Measurements from ENCODE around the gene TRMT2A. TPM values are rescaled to one million over a fixed set of nuclear protein-coding genes. Genes with fewer than 3 reads are reported as not detected.
"Not testable (repeated sequence)": the region's sequence is repeated elsewhere in the genome, so short reads cannot be mapped to it uniquely, and the experiment has no call there.

Gene TRMT2A
- polyA plus RNA-seq, 1 donor (not counting 4 experiments of a cell fraction or from before 2014, with no cell fraction given) = 18.3 TPM

- H3K4me3 ChIP-seq (ENCODE audit: control insufficient read depth in 2 of 3, extremely low read depth in 1 of 3, insufficient read depth in 2 of 3, low read depth in 1 of 3, low read length in 3 of 3) = no peak overlapping the region
- H3K4me1 ChIP-seq (ENCODE audit: control insufficient read depth, extremely low read depth, insufficient read depth, low read length) = no peaks in the 10 kb centered on the region
- no peak for TF ChIP-seq CTCF (optimal IDR thresholded peaks at IDR 0.05 in 1 of 3, IDR thresholded peaks at IDR 0.05 in 1 of 3, conservative IDR thresholded peaks at IDR 0.05 in 1 of 3; ENCODE audit: extremely low read depth in 1 of 3, insufficient read depth in 2 of 3, low read length in 3 of 3)
- no peak for TF ChIP-seq EZH2 (IDR thresholded peaks at IDR 0.05; ENCODE audit: low read length)
- no peaks in the 10 kb centered on the region for H3K27me3 ChIP-seq (ENCODE audit: control insufficient read depth, extremely low read depth, insufficient read depth, low read length)
- DNase-seq (ENCODE audit: low read depth, low spot score) = no peak
- no peak overlapping the region for H3K27ac ChIP-seq (ENCODE audit: control insufficient read depth, insufficient read depth, low read length)
- FAIRE-seq = no peak
- no peaks in the 10 kb centered on the region for H4K20me1 ChIP-seq (ENCODE audit: control insufficient read depth, extremely low read depth, insufficient read depth, low read length)
- H3K4me2 ChIP-seq (ENCODE audit: control insufficient read depth, extremely low read depth, insufficient read depth, low read depth, low read length) = no peak overlapping the region
- peaks cover under 1% of the 10 kb centered on the region for H3K9me1 ChIP-seq (ENCODE audit: control insufficient read depth, extremely low read depth, insufficient read depth, low read length)
- no peaks in the 10 kb centered on the region for H3K9me3 ChIP-seq (ENCODE audit: control insufficient read depth, low read depth, low read length)
- H2AFZ ChIP-seq (ENCODE audit: control insufficient read depth, low read length) = no peak overlapping the region
- dilution Hi-C loops (cut with MboI; ENCODE audit: extremely low pct_ligation_motif_present, low sequenced_read_pairs) = no loop called here
- no peaks in the 10 kb centered on the region for H3K79me2 ChIP-seq (ENCODE audit: control insufficient read depth, insufficient read depth, low read length)
- H3K9ac ChIP-seq (ENCODE audit: control insufficient read depth, extremely low read depth, insufficient read depth, low read length) = no peak overlapping the region
- H3K36me3 ChIP-seq (ENCODE audit: control insufficient read depth in 2 of 2, extremely low read depth in 1 of 2, insufficient read depth in 2 of 2, low read length in 2 of 2) = no peaks in the 10 kb centered on the region
These were observed 47.5 kb downstream of the TRMT2A start for GRCh38 chr22:20069331-20070042.

GRCh38 chr22:20068640-20069039 lies 48.4 kb downstream of the TRMT2A start:
- dilution Hi-C loops (cut with MboI; ENCODE audit: extremely low pct_ligation_motif_present, low sequenced_read_pairs) = no loop called here
- Histone ChIP-seq H3K9ac (ENCODE audit: control insufficient read depth, extremely low read depth, insufficient read depth, low read length) (no peak overlapping the region), H3K9me3 (ENCODE audit: control insufficient read depth, low read depth, low read length) (no peaks in the 10 kb centered on the region), H4K20me1 (ENCODE audit: control insufficient read depth, extremely low read depth, insufficient read depth, low read length) (no peaks in the 10 kb centered on the region), H2AFZ (ENCODE audit: control insufficient read depth, low read length) (no peak overlapping the region), H3K79me2 (ENCODE audit: control insufficient read depth, insufficient read depth, low read length) (no peaks in the 10 kb centered on the region), H3K27me3 (ENCODE audit: control insufficient read depth, extremely low read depth, insufficient read depth, low read length) (no peaks in the 10 kb centered on the region), H3K4me3 (ENCODE audit: control insufficient read depth in 2 of 3, extremely low read depth in 1 of 3, insufficient read depth in 2 of 3, low read depth in 1 of 3, low read length in 3 of 3) (no peak overlapping the region), H3K4me2 (ENCODE audit: control insufficient read depth, extremely low read depth, insufficient read depth, low read depth, low read length) (no peak overlapping the region), H3K36me3 (ENCODE audit: control insufficient read depth in 2 of 2, extremely low read depth in 1 of 2, insufficient read depth in 2 of 2, low read length in 2 of 2) (peaks cover 0 to 2% of the 10 kb centered on the region in 2 experiments), H3K9me1 (ENCODE audit: control insufficient read depth, extremely low read depth, insufficient read depth, low read length) (peaks cover 2% of the 10 kb centered on the region), H3K4me1 (ENCODE audit: control insufficient read depth, extremely low read depth, insufficient read depth, low read length) (peaks cover 7% of the 10 kb centered on the region), H3K27ac (ENCODE audit: control insufficient read depth, insufficient read depth, low read length) (no peak overlapping the region)
- DNase-seq (ENCODE audit: low read depth, low spot score) = no peak
- no peak for FAIRE-seq
- TF ChIP-seq EZH2 (IDR thresholded peaks at IDR 0.05; ENCODE audit: low read length) = no peak
- no peak for TF ChIP-seq CTCF (optimal IDR thresholded peaks at IDR 0.05 in 1 of 3, IDR thresholded peaks at IDR 0.05 in 1 of 3, conservative IDR thresholded peaks at IDR 0.05 in 1 of 3; ENCODE audit: extremely low read depth in 1 of 3, insufficient read depth in 2 of 3, low read length in 3 of 3)

- FAIRE-seq; H3K36me3 ChIP-seq (ENCODE audit: control insufficient read depth in 2 of 2, extremely low read depth in 1 of 2, insufficient read depth in 2 of 2, low read length in 2 of 2): not testable (repeated sequence)
These were observed 49.7 kb downstream of the TRMT2A start for GRCh38 chr22:20067384-20067682.

More at GRCh38 chr22:20067384-20067682, 49.7 kb downstream of the TRMT2A start:
- H3K9me3 ChIP-seq (ENCODE audit: control insufficient read depth, low read depth, low read length); H3K79me2 ChIP-seq (ENCODE audit: control insufficient read depth, insufficient read depth, low read length); DNase-seq (ENCODE audit: low read depth, low spot score); H3K9me1 ChIP-seq (ENCODE audit: control insufficient read depth, extremely low read depth, insufficient read depth, low read length); H3K9ac ChIP-seq (ENCODE audit: control insufficient read depth, extremely low read depth, insufficient read depth, low read length); H3K4me2 ChIP-seq (ENCODE audit: control insufficient read depth, extremely low read depth, insufficient read depth, low read depth, low read length); H2AFZ ChIP-seq (ENCODE audit: control insufficient read depth, low read length); H3K27me3 ChIP-seq (ENCODE audit: control insufficient read depth, extremely low read depth, insufficient read depth, low read length); H3K4me3 ChIP-seq (ENCODE audit: control insufficient read depth in 2 of 3, extremely low read depth in 1 of 3, insufficient read depth in 2 of 3, low read depth in 1 of 3, low read length in 3 of 3); H4K20me1 ChIP-seq (ENCODE audit: control insufficient read depth, extremely low read depth, insufficient read depth, low read length); H3K27ac ChIP-seq (ENCODE audit: control insufficient read depth, insufficient read depth, low read length); dilution Hi-C loops (cut with MboI; ENCODE audit: extremely low pct_ligation_motif_present, low sequenced_read_pairs): not testable (repeated sequence)
- peaks cover 20% of the 10 kb centered on the region for H3K4me1 ChIP-seq (ENCODE audit: control insufficient read depth, extremely low read depth, insufficient read depth, low read length)

All from keratinocyte (primary cell).